Progenitor cell of endocrine pancreas (in vitro differentiated cells): ENCODE measurements around the gene TOR2A. TPM values are rescaled to one million over a fixed set of nuclear protein-coding genes. Genes with fewer than 3 reads are reported as not detected.

Experiments used
- DNase-seq: peaks from one replicate; pipeline ENCODE4 v3.0.0; 2021; ENCODE audit warnings: low spot score; ENCODE audit not compliant: unreplicated experiment
- H3K27ac Mint-ChIP-seq: 2 replicates; pipeline ENCODE4 v1.8.0; 2021; ENCODE audit warnings: mild to moderate bottlenecking, moderate library complexity, mixed read lengths
- H3K27me3 Mint-ChIP-seq: 2 replicates; pipeline ENCODE4 v1.8.0; 2021; ENCODE audit warnings: mixed read lengths
- H3K36me3 Mint-ChIP-seq: 2 replicates; pipeline ENCODE4 v1.8.0; 2022; ENCODE audit warnings: mixed read lengths; ENCODE audit not compliant: insufficient read depth
- H3K4me1 Mint-ChIP-seq: 2 replicates; pipeline ENCODE4 v1.8.0; 2021; ENCODE audit warnings: low read depth, mixed read lengths
- H3K4me3 Mint-ChIP-seq: 2 replicates; pipeline ENCODE4 v1.8.0; 2021; ENCODE audit warnings: low read depth, mild to moderate bottlenecking, moderate library complexity, mixed read lengths
- H3K9me3 Mint-ChIP-seq: 2 replicates; pipeline ENCODE4 v1.8.0; 2021; ENCODE audit warnings: low read depth, mixed read lengths
- CTCF ChIP-seq: fragments of 200-600 bp; sonication (generic); IDR thresholded peaks from one replicate; pipeline ENCODE4 v1.5.0; 2021; ENCODE audit warnings: antibody characterized with exemption, mild to moderate bottlenecking; ENCODE audit not compliant: unreplicated experiment
- total RNA-seq: library from RNA; stranded (reverse); gene quantifications from 2 replicates; pipeline ENCODE4 v1.2.1, GENCODE V29; 2021

Gene TOR2A
- total RNA-seq, 1 donor from 2014 or later, result 24.2 TPM

GRCh38 chr9:127770905-127771569 lies 35.9 kb upstream of the TOR2A start:
- peaks cover 4% of the 10 kb centered on the region for H3K4me1 Mint-ChIP-seq
- TF ChIP-seq CTCF, result no peak
- peak overlapping the region; percentile 71 for H3K4me3 Mint-ChIP-seq
- H3K36me3 Mint-ChIP-seq, result no peaks in the 10 kb centered on the region
- peak; percentile 98 for DNase-seq
- peaks cover 44% of the 10 kb centered on the region for H3K27me3 Mint-ChIP-seq
- no peaks in the 10 kb centered on the region for H3K9me3 Mint-ChIP-seq
- peak overlapping the region; percentile 77 for H3K27ac Mint-ChIP-seq

- peaks cover 45% of the 10 kb centered on the region for H3K27me3 Mint-ChIP-seq
Observed at GRCh38 chr9:127770583-127770904, 35.5 kb upstream of the TOR2A start.

GRCh38 chr9:127769929-127770582 lies 35.0 kb upstream of the TOR2A start:
- no peak for TF ChIP-seq CTCF
- no peaks in the 10 kb centered on the region for H3K9me3 Mint-ChIP-seq
- H3K27ac Mint-ChIP-seq, result no peak overlapping the region
- peaks cover 4% of the 10 kb centered on the region for H3K4me1 Mint-ChIP-seq
- H3K4me3 Mint-ChIP-seq, result no peak overlapping the region
- no peaks in the 10 kb centered on the region for H3K36me3 Mint-ChIP-seq
- no peak for DNase-seq
- H3K27me3 Mint-ChIP-seq, result peaks cover 50% of the 10 kb centered on the region

More at GRCh38 chr9:127770583-127770904, 35.5 kb upstream of the TOR2A start:
- TF ChIP-seq CTCF, result no peak
- no peaks in the 10 kb centered on the region for H3K36me3 Mint-ChIP-seq
- H3K27ac Mint-ChIP-seq, result no peak overlapping the region
- peaks cover 4% of the 10 kb centered on the region for H3K4me1 Mint-ChIP-seq
- no peak for DNase-seq
- no peaks in the 10 kb centered on the region for H3K9me3 Mint-ChIP-seq
- peak overlapping the region; percentile 71 for H3K4me3 Mint-ChIP-seq

- Mint-ChIP-seq H3K4me3 (no peak overlapping the region), H3K36me3 (no peaks in the 10 kb centered on the region), H3K4me1 (peaks cover 4% of the 10 kb centered on the region), H3K27me3 (peaks cover 53% of the 10 kb centered on the region), H3K27ac (no peak overlapping the region), H3K9me3 (no peaks in the 10 kb centered on the region)
- no peak for TF ChIP-seq CTCF
- DNase-seq, result no peak
Observed at GRCh38 chr9:127769101-127769500, 34.0 kb upstream of the TOR2A start.

- Mint-ChIP-seq H3K27ac (no peak overlapping the region), H3K4me3 (no peak overlapping the region), H3K27me3 (peaks cover 53% of the 10 kb centered on the region), H3K4me1 (peaks cover 4% of the 10 kb centered on the region), H3K36me3 (no peaks in the 10 kb centered on the region), H3K9me3 (no peaks in the 10 kb centered on the region)
- no peak for TF ChIP-seq CTCF
- no peak for DNase-seq
Observed at GRCh38 chr9:127768698-127769097, 33.6 kb upstream of the TOR2A start.
